ENCODE results near the gene ATP6V0E2.

The ATP6V0E2 gene

DNA sequence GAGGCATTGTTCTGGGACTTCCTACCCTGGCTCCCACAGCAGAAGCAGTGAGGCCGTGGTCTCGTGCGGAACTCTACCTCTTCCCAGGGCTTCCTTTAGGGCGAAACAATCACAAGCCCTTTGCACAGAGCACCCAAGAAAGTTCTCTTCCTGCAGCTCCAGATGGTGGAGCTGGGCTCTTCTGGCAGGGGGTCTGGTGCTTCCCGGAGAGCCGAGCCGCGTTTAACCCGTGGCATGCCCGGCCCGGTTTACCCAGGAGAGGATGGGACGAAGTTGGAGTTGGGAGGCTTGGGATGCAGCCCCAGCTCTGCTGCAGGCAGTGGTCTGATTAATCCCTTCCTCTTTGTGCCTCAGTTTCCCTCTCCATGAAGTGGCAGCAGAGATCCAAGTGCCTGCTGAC, 9.0 kb upstream of the ATP6V0E2 start:
- DNase-seq, result no peak

DNA sequence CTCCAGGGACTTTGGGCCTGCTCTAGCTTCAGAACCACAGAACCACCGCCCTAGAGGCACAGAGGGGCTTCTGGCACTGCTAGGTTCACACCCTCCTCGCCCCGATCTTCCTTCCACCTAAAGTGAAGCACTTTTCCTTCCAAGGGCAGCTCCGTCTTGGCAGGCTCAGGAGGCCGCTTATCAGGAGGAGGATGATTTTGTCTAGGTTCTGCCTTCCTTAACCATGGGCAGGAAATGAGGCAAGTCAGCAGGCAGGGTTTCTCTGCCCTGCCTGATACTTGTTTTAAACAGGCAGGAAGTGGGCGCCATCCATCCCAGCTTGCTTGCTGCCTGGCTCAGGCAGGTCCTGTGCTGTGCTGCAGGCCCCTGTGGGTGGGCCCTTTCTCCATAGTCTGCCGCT, 8.3 kb upstream of the ATP6V0E2 start:
- peak; percentile 69 to 74 for DNase-seq

DNA sequence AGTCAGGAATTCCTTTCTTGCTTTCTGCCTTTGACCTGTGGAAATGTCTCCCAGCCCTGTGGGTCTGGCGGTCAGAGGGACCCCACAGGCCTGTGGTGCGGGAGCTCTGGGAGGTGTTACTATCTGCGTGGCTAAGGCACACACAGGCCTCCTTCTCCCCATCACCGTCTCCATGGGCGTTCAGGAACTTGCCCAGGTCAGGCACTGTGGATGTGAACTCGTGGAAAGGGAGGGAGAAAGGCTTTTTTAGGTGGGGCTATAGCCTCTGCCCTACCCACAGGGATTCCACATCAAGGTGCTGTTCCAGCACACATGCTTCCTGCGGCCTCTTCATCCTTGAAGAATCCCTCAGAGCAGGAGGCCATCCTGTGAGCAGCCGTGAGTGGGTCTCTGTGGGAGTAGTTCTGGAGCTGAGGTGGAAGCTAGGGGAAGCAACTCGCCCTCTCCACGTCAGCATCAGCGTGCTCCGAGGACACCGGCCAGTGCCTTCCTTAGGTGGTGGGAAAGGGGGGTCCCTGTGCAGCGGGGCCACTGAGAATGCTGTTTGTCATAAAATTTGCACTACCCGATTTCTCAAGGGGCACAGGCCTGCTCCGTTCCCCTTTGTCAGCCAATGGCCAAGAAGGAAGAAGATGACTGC, 7.5 kb upstream of the ATP6V0E2 start:
- DNase-seq, result no peak

DNA sequence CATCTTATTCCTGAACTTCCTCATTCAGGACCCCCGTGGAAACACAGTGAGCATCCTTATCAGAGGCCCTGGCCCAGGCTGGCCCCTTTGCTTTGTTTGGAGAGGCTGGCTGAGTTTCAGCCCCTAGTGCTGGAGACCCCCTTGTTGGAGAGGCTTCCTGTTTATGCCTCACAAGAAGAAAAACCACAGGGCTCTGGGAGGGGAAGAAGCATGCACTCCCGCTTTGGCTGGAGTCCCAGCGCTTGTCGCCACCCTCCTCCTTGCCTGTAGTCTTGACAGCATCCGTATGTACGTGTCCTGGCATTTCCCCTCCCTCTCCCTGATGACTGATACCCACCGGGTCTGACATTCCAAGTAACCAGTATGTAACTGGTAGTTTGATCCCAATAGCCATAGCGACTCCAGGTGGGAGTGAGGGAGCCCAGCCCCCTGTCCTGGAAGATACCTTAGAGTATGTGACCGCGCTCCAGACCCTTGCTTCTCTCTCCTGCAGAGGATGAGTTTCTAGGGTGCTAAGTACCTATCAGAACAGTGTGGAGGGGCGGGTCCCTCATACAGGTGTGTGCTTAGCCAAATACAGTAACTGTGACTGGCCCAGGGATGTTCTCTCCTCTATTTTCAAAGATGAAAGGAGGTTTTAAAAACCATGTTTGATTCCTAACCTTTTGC, 6.9 kb upstream of the ATP6V0E2 start:
- DNase-seq, result no peak

DNA sequence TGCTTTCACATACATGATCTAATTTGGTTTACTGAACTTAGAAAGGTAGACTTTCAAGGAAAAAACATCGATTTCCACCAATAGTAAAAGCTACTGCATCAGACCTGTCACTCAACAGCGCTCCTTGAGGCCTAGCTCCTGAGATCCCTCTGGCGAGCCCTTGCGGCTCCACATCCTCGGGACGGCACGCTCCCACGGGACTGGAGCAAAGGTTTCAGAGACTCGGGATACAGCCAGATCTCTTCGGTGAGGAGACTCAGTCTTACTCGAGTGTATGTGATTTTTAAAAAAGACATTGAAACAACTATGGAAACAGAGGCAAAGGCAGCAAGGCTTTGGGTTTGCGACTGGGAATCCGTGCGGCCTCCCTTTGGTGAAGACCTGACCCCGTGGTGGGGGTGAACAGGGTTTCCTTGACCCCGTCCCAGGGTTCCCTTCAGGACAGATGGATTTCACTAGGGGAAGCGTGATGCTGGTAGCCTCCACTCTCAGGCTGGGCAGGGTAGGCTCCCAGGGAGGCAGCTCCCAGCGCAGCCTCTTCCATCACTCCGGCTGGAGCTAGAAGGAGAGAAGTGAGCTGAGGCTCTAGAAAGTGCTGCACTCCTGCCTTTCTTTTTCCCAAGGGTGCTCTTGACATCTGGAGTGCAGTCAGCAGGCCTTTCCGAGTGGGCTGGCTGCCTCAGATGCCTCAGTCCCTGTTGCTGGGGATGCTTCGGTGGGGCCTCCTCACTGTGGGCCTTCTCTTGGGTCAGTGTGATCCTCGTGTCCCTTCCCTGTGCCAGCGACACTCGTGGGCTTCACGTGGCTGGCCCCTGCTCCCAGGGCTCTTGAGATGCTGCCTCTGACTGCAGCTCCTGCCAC, 5.8 kb upstream of the ATP6V0E2 start:
- peak in 1 of 2 experiments; percentile 17 for DNase-seq

DNA sequence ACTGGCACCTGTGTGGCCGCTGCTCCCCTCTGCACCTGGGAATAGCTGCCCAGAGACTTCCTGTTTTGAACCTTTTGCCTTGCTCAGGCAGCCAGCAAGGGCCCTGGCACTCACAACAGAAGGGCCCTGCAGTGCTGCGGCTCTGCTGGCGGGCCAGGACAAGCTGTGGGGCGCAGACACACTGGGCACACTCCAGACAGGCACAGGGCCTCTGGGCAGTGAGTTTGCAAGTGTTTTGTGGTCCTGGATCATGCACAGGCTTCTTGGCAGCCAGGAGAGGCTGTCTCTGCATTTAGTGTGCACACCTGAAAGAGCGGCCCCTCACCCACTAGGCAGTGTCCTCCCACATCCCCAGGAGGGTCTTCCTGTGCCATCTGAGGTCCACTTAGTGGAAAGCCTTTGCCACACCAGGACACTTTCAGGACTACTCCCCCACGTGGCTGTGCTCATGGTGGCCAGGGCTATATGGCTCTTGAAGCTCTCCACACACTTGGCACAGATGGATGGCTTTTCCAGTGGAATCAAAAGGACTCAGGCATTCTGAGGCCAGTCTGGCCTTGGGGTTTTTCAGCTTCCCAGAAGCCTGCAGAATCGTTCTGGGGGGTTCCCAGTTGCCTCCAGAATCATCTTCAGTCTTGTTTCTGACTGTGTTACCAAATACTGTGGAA, 5.0 kb upstream of the ATP6V0E2 start:
- DNase-seq, result peak in 1 of 2 experiments; percentile 25

DNA sequence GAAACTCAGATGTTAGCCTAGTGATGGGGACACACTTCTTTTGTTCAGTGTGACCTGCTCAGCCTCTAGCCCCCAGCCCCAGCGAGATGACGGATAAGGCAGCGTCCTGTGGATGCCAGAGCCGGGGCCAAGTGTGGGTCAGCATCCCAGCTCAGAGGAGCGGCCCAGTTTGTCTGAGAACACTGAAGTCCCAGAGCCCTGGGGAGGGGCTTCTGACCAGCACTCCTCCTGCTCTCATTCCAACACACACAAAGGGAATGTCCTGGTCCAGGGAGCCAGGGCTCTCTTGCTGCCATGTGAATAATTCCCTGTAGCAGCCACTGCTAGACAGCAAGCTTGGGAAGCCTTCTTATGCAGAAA, 4.5 kb upstream of the ATP6V0E2 start:
- DNase-seq, result peak in 1 of 2 experiments; percentile 17

DNA sequence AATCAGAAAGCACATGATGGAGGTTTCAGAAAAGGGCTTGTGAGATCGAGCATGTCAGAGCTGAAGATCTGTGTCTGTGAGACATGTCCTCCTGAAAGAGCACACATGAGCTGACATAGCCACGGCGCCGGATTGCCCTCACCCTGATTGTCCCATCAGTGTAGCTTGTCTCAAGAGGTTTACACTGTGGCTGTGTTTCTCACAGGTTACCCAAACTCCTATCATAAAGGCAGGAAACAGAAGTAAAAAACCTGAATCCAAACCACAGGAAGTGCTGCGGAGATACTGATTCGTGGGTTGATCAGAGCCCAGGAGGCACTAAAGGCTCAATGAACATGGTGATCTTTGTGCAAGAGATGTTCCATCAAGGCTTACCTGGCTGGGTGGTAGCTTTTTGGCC, 3.9 kb upstream of the ATP6V0E2 start:
- DNase-seq, result peak; percentile 48 to 49

DNA sequence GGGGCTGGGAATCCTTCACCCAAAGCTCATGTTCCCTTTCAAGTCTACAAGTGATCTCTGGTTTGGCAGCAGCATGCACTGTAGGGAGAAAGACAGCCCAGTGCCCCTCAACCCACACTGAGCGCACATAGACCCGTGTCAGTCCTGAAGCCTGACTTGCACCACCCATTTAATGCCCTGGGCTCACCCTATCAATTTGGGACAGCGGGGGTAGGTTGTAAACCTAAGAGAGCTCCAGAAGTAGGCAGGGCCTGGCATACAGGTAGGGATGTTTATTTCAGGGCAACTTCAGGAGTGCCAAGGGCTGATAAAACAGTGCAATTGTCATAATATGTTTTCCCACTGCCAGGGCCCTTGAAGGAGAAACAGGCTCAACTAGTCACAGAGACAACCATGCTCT, 3.5 kb upstream of the ATP6V0E2 start:
- DNase-seq, result no peak

DNA sequence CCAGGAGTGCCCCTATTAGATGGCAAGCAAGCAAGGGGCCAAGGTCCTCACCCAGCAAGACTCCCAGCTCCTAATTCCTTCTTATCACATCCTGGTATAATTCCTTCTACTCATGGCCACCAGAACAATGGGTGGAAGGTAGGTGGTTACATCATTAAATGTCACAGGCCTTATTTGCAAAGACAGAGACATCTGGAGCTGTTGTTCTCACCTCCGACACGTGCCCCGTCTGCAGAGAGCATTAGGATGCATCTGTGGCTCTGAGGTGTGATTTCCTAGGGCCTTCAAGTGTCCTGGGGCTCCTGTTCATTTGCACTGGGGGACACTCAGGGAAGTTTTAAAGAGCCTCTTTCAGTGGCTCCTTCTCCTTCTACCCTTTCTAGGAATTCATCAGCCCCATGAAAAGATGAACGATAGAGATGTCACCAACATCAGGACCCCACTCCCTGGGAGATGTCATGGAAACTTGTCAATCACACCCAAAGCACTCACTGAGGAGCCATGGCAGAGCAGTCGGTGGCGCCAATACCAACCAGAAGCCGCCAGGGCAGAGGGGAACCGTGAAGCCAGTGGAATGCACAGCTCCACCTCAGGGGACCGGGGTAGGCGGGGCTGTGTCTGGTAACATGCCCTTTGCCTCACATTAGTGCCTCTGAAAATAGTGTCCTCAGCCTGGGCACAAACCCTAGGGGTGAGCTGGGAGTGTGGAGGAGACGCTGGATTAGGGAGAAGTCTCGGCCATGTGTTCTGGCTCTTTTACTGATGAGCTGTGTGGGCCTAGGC, 2.9 kb upstream of the ATP6V0E2 start:
- DNase-seq, result peak in 1 of 2 experiments; percentile 45

DNA sequence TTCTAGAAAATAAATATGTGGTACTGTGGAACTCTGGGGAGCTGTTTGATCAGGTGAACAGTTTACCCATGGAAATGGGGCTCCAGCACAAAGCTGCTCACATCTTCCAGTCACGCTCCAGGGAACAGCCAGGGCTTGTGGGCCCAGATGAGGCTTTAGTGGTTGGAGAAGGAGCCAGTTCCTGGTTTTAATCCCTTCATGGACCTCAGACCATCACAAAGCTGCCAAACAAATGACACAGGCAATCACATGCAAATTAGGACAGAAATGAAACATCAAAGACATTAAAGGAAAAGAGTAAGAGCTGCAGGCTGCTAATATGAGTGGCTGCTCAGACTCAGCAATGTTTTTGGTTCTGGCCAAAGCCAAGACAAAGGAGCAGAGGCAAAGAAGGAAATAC, 2.2 kb upstream of the ATP6V0E2 start:
- DNase-seq, result no peak

DNA sequence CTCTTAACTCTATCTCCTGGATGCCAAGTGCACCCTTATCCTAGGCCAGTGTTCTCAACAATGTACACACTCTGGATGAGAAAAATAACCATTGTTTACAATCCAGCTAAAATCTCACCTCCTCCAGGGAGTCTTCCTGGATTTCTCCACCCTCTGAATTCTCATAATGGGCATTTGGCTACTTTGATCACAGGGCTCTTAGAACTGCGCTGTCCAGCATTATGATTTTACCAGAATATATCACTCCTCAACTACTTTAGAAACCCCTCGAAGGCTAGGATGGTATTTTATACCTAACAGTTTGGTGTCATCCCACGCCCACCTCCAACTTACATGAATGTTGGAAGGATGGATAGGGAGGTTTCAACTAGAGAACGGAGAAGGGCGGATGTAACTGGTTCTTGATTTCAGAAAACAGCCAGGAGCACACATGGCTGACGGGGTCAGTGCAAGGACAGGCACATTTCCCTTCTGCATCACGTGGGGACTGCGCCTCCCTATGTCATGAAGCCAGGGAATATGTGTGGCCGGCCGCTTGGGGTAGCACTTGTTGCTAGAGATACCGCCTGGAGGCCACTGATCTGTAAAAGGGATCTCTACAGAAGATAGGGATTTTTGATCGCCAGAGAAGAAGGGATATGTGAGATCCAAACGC, 1.2 kb upstream of the ATP6V0E2 start:
- DNase-seq, result peak in 1 of 2 experiments; percentile 62

DNA sequence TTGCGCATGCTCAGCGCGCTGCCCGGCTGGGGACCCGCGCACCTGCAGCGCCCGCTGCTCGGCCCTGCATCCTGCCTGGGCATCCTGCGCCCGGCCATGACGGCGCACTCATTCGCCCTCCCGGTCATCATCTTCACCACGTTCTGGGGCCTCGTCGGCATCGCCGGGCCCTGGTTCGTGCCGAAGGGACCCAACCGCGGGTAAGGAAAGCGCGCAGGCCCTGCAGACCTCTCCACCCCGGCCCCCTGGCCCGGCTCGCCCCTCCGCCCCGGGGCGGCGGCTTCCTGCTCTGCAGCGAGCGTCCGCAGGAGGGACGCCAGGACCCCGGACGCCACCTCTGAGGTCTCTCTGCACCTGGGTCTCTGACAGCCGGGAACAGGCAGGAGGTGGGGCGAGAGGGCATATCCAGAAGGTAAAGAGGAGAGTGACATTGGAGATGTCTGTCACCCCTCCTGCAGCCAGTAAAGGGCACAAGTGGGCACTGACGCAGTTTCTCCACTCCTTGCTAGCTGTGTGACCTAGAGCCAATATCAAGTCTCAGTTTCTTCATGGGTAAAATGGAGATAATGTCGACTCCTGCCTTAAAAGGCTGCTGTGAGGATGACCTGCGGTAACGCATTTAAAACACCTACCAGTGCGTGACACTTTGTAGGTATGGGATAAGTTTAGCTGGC, 338 bp downstream of the ATP6V0E2 start:
- no peak for DNase-seq

DNA sequence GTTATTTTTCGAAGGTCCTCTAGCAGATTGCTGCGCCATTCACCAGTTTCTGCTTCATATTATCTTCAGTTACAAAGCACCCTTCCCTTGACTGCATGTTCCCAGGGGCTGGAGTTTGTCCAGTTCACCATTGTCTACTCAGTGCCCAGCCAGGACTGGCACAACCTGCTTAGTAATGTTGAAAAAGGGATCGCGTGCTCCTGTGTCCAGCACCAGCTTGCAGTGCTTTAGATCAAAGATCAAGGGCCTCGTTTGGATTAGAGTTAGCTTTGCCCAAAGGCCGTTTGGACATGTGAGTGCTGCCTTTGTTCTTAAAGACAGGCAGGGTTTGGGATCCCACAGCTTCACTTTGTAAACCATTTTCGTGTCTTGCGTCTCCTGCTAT, 867 bp downstream of the ATP6V0E2 start:
- DNase-seq, result no peak

DNA sequence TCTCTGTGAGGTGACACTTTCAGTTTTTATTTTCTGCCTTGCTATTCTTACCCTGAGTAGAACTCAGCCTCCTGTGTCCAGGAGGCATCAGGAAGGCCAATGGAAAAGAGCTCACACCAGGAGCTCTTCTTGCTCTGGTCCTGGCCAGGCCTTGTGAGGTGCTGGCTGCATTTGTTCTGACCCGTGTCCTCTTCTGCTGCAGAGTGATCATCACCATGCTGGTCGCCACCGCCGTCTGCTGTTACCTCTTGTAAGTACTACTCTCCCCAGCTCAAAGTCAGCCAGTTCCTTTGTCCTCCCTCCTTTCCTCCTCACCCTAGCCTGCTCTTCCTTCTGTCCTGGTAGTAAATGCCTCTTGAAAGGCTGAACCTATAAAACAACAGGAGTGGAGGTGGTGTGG, 1.6 kb downstream of the ATP6V0E2 start:
- DNase-seq, result no peak

DNA sequence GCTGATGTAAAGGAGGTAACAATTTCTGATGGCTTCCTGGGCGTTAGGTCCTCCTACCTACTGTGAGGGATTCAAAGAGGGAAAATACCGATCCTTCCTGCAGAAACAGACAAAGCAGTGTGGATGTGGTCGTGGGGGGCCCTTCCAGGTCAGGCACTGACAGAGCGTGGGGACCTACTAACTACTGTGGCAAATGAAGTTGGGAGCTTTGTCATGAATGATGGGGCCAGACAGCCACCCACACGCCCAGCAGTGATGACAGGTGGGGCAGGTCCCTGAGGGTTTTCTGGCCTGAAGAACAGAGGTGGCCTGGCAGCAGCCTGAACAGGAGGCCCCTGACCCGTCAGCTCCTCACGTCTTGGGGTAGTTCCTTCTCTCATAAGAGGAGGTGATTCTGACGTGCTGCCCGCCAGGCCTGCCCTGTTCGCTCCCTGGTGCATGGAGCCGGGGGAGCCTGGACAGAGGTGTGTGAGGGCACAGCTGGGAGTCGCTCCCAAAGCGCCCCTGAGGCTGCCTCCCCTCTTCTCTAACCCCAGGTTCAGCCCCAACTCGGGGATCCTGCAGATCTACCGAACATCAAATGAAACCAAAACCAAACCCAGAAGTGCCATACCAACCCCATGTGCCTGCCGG, 4.2 kb downstream of the ATP6V0E2 start:
- DNase-seq, result no peak

DNA sequence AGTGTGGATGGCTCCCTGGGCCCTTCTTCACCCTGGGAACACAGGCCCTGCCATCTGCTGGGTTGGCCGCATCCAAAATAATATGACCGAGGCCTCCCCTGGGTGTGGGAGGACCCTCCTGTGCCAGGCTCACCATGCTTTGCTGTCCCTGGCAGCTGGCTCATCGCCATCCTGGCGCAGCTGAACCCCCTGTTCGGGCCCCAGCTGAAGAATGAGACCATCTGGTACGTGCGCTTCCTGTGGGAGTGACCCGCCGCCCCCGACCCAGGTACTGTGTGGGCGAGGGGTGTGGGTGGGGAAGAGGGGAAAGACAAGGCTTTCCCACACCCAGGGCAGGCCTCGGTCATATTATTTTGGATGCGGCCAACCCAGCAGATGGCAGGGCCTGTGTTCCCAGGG, 4.8 kb downstream of the ATP6V0E2 start:
- DNase-seq, result no peak

DNA sequence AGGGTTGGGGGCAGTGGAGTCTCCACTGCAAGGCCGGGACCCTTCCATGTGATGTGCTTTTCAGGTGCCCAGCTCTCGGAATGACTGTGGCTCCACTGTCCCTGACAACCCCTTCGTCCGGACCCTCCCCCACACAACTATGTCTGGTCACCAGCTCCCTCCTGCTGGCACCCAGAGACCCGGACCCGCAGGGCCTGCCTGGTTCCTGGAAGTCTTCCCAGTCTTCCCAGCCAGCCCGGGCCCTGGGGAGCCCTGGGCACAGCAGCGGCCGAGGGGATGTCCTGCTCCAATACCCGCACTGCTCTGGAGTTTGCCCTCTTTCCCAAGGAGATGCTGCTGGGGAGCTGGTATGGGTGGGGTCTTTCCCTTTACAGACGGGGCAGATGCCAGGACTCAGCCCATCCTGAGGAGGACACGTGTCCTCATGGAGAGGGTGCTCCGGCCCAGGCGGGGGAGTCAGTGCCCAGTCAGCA, 5.5 kb downstream of the ATP6V0E2 start:
- no peak for DNase-seq

DNA sequence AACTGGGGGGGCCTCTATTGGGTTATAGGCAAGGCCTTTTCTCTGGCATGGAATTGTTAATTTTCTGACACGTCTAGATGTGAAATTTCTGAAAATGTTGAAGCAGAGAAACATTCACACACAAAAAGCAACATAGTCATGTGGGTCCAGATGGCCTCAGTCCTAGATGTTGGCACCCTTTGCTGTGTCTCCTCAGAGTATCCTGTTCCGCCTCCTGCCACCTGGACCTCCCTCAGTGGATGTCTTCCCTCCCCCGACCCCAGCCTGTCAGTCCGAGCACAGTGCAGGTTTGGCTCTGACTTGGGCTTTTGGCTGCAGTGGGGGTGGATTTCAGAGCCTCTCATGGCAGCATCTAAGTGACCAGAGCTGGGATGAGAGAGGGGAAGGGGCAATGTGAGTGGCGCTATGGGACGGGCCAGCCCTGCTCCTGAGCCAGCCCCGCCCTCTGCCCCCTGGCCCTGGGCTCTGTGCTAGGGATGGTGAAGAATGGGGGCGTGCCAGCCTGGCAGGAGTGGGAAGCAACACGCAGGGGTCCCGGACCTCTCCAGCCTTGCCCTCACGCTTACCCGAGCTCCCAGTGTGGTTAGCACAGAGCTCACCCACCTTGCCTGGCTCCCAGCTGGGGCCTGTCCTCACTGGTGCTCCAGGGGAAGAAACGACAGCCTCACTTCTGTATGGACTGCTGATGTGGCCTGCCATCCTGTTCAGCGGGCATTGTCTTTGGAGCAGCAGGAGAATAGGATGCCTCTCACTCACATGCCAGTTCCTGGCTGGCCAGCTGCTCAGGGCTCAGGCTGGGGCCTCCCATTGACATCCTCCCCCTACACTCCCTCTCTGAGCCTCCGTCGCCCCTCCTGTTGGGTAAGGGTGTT, 6.2 kb downstream of the ATP6V0E2 start:
- no peak for DNase-seq

Measured in activated T-cell treated with anti-CD3 and anti-CD28 coated beads, Interleukin-2, amount 50 U/mL, for 48 hours (primary cell).